Bladder microvascular endothelial cell (primary cell): ENCODE results near the gene ATP13A3. TPM values are rescaled to one million over a fixed set of nuclear protein-coding genes. Genes with fewer than 3 reads are reported as not detected.

ENCODE experiments used
- total RNA-seq: library from RNA; depleted of rRNA; stranded (reverse); fragments of >200 nt; gene quantifications from 2 replicates; pipeline ENCODE4 v1.2.3, GENCODE V29; 2014

Gene ATP13A3
- 39.0 and 155 TPM in 2 replicates for total RNA-seq

DNA sequence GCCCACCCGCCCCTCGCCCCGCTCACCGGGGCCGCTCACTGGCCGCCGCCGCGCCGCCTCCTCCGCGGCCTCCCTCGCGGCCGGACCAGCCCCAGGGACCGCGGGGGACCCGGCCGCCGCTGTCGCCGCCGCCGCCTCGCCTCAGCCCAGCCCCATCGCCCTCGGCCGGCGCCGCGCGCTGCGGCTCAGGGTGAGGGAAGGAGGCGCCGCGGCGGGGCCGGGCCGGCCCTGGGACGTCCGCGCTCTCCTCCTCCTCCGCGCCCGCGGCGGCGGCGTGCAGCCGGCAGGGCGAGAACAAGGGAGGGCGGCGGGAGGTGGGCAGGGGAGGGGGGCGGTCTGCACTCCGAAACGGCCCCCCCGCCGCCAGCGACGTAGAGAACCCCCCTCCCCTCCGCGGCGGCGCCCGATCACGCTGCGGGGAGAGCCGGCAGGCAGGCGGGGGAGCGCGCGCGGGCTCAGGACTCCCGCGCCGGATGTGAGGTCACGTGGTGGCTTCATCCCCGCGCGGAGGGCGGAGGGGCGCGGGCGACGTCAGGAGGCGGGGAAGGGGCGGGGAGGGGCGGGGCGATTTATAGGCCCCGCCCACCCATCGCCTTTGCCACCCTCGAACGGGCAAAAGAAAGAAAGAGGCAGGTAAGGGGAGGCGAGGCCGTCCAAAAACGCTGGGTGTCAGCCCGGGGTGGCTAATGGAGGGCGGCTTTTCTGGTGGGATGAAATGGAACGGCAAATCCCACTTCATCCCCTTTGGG, at the start of gene ATP13A3:
TSS of gene ATP13A3 (minus strand) at position 463 of the 749 bp plus-strand sequence. CDS start 24,812 bp downstream, outside the sequence.

DNA sequence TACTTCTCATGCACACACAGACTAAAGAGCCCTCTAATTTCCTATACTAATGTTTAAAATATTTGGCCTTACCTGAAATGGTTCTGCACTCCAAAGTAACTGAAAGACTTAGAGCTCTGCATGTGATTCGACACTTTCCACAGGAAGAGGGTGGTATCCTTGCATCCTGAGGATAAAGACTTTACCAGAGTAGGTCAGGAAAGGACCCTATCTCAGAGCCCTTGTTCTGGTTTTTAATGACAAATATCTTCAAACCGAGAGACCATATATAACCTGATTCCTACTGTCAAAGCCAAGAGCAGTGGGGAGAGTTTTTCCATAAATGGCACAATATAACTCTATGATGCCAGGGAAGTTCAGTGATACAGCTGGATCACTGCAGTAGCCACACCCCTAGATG, 87.6 kb downstream of the ATP13A3 start, which contains the start of gene GP5:
TSS of gene GP5 (minus strand) at position 101 of the 400 bp plus-strand sequence. CDS start 984 bp downstream, outside the sequence.

DNA sequence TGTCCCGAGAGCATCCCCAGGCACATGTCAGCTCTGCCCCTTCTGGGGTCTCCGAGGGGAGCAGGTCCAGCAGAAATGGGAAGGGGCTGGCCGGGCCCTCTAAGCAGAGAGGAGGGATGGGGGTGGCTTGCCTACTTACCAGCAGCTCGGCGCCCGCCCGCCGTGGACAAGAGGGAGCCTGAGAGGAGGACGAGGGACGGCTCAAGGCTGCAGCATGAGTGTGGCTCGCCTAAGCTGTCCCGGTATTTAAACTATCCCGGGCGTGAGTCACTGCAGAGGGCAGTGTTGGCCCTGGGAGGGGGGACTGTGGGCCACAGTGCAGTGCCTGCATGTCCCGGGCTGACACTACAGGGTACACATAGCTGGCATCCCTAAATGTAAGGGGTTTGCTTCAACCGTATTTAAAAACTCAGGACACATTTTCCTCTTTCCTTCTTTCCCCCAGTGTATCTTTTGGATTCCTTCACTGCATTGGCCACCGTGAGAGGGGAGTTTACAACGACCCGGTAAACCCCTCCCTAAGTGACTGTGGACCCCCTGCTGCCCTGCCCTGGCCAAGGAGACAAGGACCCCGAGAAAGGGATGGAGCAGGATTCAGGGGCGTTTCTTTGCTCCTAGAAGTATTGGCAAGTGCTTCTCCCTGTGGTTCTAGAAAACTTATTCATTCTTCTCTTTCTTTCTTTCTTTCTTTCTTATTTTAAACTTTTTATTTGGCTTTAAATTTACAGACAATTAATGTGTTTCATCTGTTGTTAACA, 117.1 kb downstream of the ATP13A3 start, which contains the start of gene LRRC15:
TSS of gene LRRC15 (minus strand) at position 222 of the 758 bp plus-strand sequence. CDS start 8,700 bp downstream, outside the sequence.

Other genes with a start within 250 kb of the ATP13A3 start
- not detected in 2 replicates for gene CPN2, start 135.7 kb downstream of the ATP13A3 start, total RNA-seq
- 0.06 TPM in 1 of 2 replicates, not detected in the other for gene LRRC15, start 117.3 kb downstream of the ATP13A3 start, total RNA-seq
- gene GP5, start 87.7 kb downstream of the ATP13A3 start, total RNA-seq = 0.06 TPM in 1 of 2 replicates, not detected in the other
- gene TMEM44, start 146.4 kb upstream of the ATP13A3 start, total RNA-seq = 62.2 and 67.8 TPM in 2 replicates
- 62.3 and 83.5 TPM in 2 replicates for gene LSG1, start 185.2 kb upstream of the ATP13A3 start, total RNA-seq
- 185 and 261 TPM in 2 replicates for gene FAM43A, start 198.9 kb upstream of the ATP13A3 start, total RNA-seq